GM19328 (cell line): ENCODE measurements around the gene RFTN1.
A peak's percentile ranks its signal among the peaks of the same experiment; 100 is the strongest.

Source experiments
- ATAC-seq: cut with Tn5 transposase; IDR thresholded peaks from one replicate; pipeline ENCODE4 v1.9.1; 2021; ENCODE audit warnings: mild to moderate bottlenecking, moderate library complexity; ENCODE audit not compliant: unreplicated experiment

RFTN1 gene

DNA sequence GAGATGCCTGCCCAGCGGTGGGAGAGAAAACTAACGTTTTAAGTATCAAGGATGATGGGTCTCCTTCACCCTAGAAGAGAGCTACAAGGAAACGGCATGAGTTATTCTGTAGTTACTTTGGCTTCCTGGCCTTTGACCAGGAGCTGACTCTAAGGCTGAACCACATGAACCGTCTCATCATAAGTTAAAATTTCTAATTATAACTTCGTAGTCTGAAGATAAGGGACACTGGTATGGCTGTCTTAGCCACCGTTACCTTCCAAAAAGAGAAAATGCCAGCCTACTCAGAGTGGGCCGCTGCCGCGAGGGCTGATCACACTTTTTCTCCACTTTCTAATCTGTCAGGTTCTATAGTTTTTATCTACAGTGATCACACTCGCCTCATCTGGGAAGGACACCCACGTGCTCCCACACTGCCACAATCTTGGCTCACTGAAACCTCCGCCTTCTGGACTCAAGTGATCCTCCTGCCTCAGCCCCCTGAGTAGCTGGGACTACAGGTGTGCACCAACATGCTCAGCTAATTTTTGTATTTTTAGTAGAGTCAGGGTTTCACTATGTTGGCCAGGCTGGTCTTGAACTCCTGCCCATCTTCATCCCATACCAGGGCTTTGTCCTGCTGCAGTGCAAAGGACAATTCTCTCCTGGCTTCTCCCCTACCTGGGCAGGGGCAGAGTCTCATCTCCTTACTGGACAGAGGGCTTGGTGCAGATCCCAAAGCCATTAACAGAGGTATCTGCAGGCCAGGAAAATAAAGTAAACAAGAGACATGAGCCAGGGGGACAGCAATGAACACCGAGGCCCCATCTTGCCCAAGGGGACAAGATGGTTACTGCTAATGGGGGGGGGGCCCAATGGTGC lies 73.4 kb downstream of the RFTN1 start:
- ATAC-seq = no peak

DNA sequence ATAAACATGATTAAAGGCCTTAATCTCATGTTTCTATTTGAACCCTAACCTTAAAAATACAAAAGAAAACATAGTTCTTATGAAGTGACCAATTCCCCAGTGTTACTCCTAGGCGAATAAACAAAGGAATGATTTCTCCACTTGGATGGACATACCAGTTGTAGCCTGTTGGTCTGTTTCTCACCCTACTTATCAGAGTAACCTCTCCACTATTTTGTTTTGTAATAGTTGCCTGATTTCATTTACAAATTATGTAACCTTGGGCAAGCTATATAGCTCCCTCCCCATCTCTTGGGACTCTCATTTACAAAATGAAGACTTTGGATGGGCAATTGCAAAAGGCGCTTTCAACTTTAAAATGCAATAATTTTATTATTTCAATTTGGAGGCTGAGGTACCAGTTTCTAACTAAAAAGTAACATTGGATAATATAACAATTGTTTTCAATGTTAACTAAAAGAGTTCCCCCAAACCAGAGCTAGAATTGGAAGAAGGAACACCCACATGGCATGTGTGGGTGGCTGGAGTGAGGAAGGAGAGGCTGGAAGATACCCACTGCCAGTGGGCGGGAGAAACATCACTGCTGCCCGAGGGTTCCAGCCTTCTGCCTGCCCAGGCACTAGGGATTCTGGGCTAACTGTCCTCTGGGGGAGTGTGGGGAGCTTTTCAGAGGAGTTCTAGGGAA lies 74.2 kb downstream of the RFTN1 start:
- ATAC-seq = no peak

DNA sequence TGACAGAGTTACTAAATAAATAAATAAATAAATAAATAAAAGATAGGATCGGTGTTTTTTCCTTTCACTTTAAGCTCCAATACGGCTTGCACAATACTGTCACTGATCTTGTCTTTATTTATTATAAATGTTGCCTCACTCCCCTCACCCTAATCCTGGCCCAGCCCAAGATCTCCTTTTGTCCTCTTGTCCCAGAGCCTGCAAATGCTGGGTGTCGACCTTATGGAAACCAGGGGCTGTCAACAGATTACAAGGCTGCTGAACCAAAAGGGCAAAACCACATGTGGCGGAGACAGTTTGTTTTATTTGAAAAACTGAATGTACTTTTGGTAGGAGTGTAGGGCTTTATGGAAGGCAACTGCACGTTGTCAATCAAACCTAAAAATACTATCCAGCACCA lies 75.9 kb downstream of the RFTN1 start:
- no peak for ATAC-seq

DNA sequence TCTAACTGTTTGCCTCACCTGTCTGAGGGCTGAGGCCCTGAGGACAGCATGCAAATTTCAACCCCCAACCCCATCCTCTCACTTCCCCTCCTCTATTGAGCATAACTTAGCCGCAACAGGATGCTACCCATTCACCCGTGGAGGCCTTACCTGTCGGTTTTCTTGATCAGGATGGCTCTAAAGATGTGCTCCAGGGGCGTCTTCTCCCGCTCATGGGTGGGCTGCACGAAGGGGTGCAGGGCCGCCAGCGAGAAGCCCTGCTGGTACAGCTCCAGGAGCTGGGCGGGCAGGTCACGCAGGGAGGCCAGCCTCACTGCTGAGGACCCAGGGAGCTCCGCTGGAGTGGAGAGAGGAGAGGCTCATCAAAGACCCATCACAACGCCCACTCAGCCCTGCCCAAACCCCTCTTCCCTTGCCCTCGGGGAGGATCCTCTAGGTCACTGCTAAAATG lies 79.8 kb downstream of the RFTN1 start:
- peak; percentile 74 for ATAC-seq

DNA sequence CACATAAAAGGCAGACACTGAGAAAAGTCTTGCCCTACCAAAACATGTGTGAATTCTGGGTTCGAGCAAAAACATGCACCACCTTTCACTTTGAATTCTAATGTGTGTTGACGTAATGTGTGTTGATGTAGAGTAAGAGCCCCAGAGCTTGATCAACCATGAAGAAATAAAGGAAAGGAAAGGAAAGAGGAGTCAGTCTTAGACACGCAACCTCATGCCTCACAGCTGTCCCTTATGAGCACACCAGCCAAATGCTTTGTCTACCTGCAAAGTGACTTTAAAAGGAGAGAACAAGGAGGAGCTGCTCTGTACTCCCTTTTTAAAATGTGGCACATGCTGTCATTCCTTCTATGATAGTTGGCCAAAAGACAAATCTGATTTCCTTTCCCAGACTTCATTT lies 80.8 kb downstream of the RFTN1 start:
- ATAC-seq = no peak

DNA sequence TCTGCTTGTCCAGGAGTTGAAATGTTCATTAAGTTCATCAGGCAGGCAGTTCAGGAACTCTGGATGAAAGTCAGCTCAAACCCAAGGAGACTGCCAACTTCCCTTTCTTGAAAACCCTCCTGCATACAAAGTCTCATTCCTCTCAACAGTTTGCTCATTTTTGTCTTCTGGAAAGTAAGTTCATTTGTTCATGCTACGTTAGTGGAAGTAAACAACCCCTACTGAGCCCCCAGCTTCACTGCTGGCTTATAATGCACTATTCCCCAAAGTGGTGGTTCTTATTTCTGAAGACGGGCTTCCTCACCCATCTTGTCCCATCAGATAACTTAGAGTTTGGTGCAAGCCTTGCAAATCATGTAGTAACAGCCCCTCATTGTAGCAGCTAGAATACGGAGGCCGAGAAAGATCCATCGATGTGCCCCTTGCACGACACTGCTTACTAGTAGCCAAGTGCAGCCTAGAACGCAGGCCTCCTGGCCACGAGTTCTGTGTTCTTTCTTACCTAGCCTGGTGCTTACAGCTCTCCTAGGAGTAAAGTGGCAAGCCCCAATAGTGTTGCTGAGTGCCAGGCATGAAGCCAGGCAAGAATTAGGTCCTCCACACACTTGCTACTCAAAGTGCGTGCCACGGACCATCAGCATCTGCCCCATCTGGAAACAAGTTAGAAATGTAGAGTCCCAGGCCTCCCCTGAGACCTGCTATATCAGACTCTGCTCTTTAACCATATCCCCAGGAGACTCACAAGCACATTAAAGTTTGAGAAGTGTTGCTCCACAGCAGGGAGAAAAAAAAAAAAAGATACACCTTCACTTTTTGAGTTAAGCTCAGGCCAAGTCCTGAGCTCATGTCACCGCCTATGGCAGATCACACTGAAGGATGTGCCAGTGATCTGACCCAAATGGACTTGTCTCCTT lies 82.5 kb downstream of the RFTN1 start:
- peak; percentile 42 for ATAC-seq

DNA sequence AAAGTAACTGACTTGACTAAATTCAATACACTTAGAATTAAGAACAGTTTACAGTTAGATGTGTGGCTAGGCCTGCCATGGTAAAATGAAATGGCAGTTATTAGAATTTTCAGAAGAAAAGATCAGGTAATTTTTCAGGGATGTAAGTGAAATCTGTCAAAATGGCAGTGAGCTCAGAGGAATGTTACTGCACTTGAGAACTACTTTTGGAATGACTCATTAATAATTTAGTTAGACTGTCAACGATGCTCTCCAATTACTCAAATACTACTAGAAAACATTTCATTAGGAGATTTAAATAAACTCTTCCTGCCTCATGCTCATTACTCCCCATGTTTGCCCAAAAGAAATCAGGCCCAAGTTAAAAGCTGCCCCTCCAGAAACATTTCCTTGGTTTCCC lies 84.4 kb downstream of the RFTN1 start:
- ATAC-seq = no peak

DNA sequence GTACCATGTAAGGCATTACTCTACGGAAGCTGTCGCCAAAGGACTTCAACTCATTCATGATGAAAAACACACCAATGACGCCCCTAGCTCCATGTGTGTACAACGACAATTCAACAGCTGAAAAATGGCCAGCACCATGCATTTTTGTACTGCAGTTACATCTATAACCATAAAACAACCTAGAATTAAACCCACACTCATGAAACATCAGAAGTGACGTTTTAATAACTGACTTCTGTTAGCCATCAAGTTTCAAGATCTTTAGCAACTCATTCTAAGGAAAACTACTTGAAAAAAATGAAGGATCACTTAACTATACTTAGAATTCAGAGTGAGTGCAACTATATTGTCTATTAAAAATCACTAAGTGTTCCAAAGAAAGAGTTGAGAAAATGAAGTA lies 84.9 kb downstream of the RFTN1 start:
- ATAC-seq = no peak

DNA sequence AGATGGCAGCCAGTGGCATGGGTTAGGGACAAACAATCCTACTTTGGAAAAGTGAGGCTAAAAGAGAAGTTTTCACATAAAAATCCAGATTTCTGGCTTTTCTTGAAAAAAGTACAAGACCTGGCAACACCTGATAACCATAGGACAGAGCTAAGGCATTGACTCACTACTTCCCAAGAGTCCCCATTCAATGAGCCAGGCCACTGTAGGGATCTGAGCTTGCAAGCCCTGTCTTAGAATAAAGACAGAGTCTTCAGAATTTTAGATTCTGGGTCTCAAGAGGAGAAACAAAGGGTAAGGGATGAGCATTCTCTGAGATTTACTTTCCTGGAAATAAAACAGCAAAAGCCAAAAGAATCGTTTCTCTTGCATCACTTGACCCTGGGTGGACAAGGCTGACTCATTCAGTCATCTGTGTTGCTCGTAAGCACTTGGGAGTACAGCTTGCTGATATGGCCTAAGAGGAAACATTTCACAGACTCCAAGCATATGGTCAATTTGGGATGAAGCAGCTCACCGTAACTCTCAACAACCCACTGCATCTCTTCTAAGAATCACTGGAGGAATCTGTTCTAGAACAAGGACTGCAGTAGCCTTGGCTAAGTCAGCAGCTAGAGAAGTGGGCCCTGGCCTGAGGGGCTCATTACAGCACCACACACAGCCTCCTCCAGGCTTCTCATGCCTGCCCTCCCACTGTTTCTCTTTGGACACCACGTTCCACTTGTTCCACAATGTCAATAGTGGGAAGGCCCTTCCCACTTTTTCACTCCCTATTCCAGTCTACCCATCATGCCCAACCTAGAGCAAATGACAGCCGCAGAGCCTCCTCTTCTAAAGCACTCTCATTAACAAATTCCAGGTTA lies 86.2 kb downstream of the RFTN1 start:
- no peak for ATAC-seq

DNA sequence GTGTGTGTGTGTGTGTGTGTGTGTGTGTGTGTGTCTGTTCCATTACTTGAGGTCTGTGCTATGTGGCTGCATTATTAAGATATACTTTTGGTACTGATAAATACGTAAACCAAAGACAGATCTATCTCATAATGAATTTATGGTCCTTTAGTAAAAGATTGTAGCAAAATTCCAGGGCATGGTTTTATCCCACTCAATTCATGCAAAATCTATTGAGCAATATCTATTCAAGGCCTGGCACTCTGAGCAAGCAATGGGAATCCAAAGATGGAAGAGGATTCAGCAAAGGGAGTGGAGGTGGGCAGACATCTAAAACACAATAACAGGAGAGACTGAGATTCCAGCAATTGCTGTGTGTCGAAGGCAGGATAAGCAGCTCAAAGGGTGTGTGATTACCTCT lies 86.8 kb downstream of the RFTN1 start:
- no peak for ATAC-seq

DNA sequence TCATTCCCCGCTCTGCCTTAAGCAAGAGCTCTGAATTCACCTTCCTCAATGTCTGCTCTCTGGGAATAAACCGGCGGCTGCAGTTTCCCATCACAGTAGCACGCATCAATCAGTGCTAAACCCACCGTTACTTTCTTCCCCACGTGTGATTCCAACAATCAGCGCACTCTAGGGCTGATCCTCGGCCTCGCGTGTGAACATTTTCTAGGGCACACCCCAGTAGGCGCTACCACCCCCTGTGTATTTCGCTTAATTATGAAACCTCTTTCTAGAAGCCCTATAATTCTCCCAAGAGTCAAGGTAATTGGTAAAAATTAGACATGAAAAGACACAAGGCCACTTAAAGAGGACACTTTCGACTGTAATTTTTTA lies 87.5 kb downstream of the RFTN1 start:
- ATAC-seq = no peak

DNA sequence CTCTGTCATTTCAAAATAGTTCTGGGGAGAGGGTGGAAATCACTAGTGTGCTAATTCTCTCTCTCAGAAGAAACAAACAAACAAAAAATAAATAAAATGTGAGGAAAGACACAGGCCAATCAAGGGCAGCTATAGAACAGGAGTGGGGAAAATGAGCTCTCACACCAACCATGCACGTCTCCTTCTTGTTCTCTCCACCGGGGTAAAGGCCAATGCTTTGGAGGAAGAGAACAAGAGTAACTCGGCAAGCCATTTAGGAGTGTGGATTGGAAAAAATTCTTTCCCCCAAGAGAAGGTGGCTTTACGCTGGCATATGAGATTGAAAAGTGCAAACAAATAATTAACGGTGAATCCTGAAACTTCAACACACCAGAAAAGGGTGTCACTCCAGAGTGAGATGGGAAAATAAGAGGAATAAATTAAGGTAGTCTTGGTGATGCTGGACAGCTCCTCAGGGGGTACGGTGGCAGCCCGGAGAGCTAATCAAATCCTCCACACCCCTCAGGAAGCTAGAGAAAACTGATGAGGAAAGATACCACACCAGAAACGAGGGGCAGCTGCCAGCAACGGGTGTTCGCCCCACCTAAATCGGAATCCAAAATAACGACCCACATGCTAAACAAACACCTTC lies 88.0 kb downstream of the RFTN1 start:
- ATAC-seq = no peak

DNA sequence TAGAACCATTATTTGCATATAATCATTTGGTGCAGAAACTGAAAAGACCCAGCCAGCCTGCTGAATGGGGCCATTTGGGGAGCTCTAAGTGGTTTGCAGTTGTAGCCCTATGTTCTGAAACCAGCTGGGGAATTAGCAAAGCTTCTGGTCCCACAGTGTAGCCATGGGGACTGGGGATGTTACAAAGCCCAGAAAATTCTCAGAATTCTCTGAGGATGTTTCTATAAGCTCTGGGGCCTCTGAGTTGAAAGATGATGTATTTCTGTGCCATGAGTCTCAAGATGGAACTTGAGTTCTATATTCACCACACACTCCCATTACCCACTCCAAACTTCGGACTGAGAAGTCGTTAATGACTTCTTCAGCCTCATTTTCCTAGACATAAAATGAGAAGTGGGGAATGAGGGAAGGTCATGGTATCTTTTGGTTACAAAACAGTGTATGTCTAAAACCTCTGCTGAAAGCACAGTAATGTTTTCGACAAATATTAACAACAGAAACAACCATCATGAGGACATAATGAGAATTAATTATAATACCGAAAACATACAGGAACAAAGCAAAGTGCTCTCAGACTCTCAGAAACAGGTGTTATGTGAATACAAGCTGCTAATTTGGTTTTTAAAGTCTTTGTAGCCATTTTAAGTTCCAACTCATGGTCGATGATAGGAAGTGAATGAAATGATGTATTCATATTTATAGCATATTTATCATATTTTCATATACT lies 89.4 kb downstream of the RFTN1 start:
- no peak for ATAC-seq

DNA sequence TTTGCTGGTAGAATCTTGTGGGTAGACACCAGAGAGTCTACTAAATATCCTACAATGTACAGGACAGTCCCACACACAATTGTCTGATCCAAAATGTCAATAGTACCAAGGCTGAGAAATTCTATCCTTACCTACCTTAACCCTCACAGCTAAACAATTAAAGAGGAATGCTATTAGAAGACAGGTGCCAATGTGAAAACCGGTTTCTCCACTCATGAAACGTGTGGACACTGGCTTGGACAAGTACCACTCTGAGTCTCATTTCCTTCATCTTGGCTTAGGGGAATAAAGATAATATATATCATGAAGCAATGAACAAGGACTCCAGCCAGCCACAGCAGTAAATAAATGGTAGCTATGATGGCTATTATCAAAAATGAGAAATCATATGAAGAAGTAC lies 90.2 kb downstream of the RFTN1 start:
- ATAC-seq = no peak

DNA sequence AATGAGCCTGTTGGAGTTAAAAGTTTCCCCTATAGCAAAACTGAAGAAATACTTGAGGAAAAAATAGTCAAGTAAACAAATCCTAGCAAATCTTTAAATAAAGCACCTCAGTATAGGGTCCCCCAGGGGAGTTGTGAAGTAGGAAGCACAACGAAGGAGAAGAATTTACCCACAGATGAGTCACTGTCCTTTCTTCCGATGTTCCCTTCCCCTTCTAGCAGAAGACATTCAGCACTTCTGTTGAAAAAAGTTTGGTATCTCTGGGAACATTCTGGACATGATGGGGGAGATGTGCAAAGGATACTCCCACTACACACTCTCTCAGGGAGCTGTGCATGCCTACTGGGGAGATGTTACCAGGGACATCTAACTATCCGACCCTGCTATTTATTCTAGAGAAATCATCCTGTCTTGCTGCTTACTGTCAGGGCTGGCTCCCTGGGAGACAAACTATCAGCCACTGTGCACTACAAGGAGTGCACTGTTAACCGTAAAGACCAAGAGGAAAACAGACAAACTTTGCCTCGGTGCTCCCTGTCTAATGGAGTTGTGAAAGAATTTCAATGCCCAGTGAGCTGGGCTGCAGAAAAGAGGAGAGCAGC lies 93.8 kb downstream of the RFTN1 start:
- ATAC-seq = no peak

DNA sequence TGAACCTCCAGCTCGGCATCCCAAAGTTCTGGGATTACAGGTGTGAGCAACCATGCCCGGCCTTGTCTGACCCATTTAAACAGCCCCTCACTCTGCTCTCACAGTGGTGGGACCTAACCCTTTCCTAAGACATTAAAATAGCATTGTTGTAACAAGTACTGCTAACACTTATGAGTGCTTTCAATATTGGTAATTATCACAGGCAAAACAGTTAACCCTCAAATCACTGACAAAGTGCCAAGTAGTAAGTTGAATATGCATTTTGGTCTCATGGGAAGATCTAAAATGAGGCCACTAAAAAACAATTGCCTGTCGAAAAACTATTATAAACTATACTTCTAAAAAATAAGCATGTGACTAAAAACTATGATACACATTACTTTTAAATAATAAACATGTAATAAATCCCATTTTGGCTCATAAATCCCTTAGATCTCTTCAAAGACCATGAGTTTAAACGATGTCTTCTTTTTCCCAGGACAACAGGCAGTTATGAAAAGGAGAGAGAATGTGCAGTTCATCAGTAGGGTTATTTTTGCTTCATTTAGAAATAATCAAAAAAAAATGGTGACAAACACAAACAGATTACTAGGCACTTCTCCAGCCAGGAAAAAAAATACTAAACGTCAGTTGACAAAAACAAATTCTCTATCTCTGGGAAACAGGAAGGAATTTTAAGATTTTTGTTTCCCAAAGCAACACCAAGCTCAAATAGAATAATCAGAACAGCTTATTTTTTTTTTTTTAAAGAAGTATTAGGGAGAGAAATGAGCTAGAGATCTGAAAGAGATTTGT lies 95.4 kb downstream of the RFTN1 start:
- no peak for ATAC-seq

DNA sequence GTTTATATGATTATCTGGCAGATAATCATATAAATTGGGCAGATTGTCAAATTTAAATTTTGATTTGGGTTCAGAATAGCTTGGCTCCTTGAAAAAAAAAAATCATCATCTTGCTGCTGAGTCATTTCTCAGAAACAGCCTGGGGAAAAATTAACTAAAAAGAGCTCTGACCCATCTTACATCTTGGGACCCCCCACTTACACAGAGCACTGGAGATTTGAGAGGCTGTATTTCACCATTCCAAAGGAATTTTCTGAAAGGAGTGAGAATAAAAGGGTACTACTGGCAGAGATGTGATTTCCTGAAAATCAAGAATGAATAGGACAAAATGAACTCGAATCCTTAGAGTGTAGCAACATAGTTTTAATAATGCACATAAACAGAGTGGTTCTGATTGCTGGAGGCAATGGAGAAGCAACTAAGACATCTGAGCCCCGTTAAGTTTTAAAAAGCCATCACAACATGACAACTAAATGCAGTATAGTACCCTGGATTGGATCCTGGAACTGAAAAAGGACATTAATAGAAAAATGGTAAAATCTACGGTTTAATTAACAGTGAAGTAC lies 97.5 kb downstream of the RFTN1 start:
- no peak for ATAC-seq

DNA sequence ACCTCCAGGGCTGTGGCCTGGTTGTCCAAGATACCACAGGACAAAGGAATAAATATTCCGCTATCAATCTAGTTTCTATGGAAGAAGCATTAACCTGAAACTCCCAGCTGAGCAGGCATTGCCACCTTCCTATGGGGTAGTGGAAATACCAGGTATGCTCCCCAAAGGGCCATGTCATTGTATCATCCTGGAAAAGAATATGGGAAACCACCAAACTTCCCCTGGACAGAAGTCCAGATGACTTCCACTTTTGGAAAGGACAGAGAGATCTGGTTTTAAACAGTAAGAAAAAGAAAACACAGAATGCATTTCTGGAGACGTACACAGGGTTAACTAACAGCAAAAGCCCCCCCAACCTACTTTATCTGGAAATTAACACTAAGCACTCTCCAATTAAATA lies 100.2 kb downstream of the RFTN1 start:
- ATAC-seq = no peak
